G401 (cell line): ENCODE data around the gene DUSP9. TPM values are rescaled to one million over a fixed set of nuclear protein-coding genes. Genes with fewer than 3 reads are reported as not detected.
A peak's percentile ranks its signal among the peaks of the same experiment; 100 is the strongest.
"Not testable (repeated sequence)": the region's sequence is repeated elsewhere in the genome, so short reads cannot be mapped to it uniquely, and the experiment has no call there.

Experiments used
- DNase-seq: peaks from one replicate; pipeline ENCODE4 v3.0.0-alpha.2; 2015; ENCODE audit warnings: low spot score
- in situ Hi-C: cut with HindIII; loops from 2 replicates; pipeline ENCODE4 v1.10.0; 2016; ENCODE audit warnings: low sequenced_read_pairs, mixed read lengths
- total RNA-seq: library from RNA; depleted of rRNA; stranded (reverse); fragments of >200 nt; shearing (Covaris generic); gene quantifications from 2 replicates; pipeline ENCODE4 v1.2.3, GENCODE V29; 2014; rRNA removed

DUSP9 gene
- 0.20 and 2.5 TPM in 2 replicates for total RNA-seq

- DNase-seq = no peak
- in situ Hi-C loops = no loop called here
These were observed at the start of gene DUSP9 for GRCh38 chrX:153646620-153647373. DUSP9 (plus strand) TSS chrX:153647203; CDS start chrX:153647954, 751 bp downstream.

GRCh38 chrX:153598541-153599191 lies 48.3 kb upstream of the DUSP9 start, which contains the start of gene CCNQ:
CCNQ (minus strand) TSS chrX:153599139; CDS start chrX:153599073, 66 bp downstream.
- in situ Hi-C loops = no loop called here
- DNase-seq = no peak

- in situ Hi-C loops = no loop called here
These were observed 47.6 kb upstream of the DUSP9 start for GRCh38 chrX:153599192-153600031.

GRCh38 chrX:153600032-153600373 lies 47.0 kb upstream of the DUSP9 start:
- in situ Hi-C loops = no loop called here
- peak; percentile 26 for DNase-seq

More at GRCh38 chrX:153599192-153600031, 47.6 kb upstream of the DUSP9 start:
- peak; percentile 80 for DNase-seq

GRCh38 chrX:153600921-153601320 lies 46.1 kb upstream of the DUSP9 start:
- in situ Hi-C loops = no loop called here
- no peak for DNase-seq

GRCh38 chrX:153601511-153602110 lies 45.4 kb upstream of the DUSP9 start:
- in situ Hi-C loops = no loop called here

DNA sequence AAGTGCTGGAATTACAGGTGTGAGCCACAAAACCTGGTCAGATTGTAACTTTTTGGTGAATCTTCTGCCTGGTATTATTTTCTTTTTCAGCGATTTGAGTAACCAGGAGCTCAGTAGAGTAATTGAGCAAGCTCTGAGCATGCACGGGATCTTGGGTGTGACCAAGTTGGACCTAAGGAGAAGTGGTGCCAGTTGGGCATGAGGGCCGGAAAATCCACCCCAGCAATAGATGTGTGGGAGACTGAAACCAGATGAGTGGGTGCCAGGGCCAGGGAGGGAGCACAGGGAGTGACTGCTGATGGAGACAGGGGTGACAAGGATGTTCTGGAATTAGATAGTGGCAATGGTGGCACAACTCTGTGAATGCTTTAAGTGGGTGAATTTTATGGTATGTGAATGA lies 44.4 kb upstream of the DUSP9 start:
- in situ Hi-C loops = no loop called here
- DNase-seq = no peak

More at GRCh38 chrX:153601511-153602110, 45.4 kb upstream of the DUSP9 start:
- no peak for DNase-seq

- no peak for DNase-seq
- in situ Hi-C loops = no loop called here
These were observed 43.8 kb upstream of the DUSP9 start for GRCh38 chrX:153603131-153603656.

DNA sequence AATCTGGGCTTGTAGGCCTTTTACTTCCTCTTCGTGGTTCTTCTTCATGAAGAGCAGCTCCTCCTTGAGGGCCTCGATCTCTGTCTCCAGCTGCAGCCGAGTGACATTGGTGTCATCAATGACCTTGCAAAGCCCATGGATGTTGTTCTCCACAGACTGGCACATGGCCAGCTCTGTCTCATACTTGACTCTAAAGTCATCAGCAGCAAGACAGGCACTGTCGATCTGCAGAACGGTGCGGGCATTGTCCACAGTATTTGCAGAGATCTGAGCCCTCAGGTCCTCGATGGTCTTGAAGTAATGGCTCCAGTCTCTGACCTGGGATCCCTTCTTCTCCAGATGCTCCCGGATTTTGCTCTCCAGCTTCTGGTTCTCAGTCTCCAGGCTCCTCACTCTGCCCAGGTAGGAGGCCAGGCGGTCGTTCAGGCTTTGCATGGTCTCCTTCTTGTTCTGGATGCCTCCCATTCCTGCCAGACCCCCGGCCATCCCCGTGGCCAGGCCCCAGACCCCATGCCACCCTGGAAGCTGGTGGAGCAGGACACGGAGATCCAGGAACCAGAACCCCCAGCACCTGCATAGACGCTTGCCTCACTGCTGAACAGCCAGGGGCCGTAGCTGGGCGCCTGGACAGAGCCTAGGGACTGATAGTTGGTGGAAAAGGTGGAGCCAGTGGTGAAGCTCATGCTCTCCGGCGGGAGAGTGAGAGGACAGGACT lies 42.2 kb upstream of the DUSP9 start:
- DNase-seq, in situ Hi-C loops: not testable (repeated sequence)

DNA sequence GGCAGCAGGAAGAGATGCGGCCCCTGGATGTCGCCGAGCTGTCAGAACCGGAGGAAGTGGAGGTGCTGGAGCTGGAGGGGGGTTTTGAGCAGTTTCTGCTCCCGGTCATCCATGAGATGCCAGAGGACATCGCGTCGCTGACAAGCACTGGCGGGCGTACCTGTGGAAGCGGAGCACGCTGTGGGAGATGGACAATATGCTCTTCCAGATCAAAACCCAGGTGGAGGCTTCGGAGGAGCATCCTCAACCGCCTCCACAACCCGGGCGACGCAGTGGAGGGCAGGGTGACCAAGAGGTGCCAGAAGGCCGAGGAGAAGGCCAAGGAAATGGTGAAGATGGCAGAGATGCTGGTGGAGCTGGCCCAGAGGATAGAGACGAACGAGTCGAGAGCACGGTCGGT lies 40.5 kb upstream of the DUSP9 start:
- in situ Hi-C loops = no loop called here

DNA sequence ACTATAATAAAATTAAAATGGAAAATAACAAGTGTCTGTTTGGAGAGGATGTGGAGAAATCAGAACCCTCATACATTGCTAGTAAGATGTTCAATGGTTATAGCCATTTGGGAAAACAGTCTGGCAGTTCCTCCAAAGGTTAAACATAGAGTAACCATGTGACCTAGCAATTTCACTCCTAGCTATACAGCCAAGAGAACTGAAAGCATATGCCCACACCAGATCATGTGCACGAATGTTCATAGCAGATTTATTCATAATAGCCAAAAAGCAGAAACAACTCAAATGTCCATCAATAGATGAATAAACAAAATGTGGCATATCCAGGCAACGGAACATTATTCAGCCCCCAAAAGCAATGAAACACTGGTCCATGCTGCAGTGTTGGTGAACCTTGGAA lies 38.6 kb upstream of the DUSP9 start:
- DNase-seq = no peak
- in situ Hi-C loops = no loop called here

More for the DNA sequence above, 40.5 kb upstream of the DUSP9 start:
- no peak for DNase-seq

GRCh38 chrX:153608806-153609205 lies 38.2 kb upstream of the DUSP9 start:
- no peak for DNase-seq
- in situ Hi-C loops = no loop called here

DNA sequence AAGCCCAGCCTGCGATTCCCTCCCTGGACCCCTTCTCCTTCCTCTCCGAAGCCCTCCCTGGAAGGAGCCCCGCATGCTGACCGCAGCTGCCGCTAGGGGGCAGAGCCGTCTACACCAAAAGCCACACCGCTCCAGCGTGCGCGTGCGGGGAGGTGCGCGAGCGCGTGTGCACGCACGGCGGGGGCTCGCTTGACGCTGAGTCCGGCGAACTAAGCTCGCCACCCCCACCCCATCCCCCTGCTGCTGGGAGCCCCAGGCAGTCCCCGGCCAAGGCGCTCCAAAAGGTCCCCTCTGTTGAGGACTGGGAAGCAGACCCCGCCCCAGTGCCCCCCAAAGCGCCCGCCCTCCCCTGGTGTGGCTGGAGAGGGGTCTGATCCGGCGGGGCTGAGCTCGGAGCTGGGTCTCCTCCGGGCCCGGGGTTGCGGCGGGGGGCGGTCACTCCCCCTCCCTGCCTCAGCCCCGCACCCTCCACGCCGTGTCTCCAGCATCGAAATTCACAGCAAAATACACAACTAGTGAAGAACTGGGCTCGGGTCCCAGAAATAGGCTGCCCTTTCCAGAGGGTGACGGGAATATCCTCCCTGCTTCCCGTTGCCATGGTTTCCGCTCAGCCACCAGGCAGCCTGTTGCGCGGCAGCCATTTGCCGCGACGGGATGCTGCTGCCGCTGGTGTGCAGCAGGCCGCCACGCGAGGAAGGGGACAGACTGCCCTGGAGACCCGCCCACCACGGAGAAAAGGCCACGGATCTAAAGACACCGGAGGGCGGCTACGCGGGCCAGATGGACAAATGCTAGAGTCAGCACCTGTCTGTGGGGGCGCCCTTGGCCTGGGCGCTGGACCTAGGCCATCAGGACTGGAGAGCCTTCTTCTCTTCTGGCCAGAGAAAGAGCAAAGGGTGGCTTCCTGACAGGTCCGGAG lies 36.8 kb upstream of the DUSP9 start:
- in situ Hi-C loops = no loop called here
- peak; percentile 77 for DNase-seq

- in situ Hi-C loops = no loop called here
- no peak for DNase-seq
These were observed 36.2 kb upstream of the DUSP9 start for GRCh38 chrX:153610836-153611213.

DNA sequence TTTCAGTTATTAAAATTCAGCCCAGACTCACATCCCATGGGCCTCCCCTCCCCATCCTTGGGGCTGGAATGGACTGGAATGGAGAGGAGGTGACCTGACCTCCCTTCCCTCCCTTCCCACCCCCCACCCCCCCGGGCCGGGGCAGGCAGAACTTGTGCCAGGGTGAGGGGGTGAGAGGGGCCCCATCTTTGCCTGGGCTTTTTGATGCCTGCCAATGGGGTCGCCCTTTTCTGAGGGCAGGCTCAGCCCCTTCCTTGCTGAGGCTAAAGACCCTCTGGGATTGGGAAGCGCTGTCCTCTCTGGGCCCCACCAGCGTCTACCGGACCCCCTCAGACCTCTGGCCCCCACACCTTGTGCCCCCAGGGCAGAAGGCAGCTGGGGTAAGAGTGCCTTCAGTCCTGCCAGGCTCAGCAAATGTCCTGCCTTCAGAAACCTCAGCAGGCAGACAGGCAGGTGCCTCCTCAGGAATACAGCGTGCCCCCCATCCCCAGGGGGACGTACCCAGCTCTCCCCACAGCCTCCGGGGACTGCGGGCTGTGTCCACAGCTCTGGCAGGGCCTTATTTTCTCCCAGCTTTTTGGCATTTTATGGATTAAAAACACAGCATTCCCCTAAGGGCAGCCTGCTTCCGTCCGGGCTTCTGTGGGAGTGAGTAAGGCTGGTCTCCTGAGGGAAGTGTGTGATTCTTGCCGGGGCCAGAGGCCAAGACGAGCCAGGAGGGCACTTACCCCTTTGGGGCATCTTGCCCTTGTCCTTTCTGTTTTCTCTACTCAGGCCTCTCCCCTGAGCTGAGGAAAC lies 35.5 kb upstream of the DUSP9 start:
- no peak for DNase-seq
- in situ Hi-C loops = no loop called here

DNA sequence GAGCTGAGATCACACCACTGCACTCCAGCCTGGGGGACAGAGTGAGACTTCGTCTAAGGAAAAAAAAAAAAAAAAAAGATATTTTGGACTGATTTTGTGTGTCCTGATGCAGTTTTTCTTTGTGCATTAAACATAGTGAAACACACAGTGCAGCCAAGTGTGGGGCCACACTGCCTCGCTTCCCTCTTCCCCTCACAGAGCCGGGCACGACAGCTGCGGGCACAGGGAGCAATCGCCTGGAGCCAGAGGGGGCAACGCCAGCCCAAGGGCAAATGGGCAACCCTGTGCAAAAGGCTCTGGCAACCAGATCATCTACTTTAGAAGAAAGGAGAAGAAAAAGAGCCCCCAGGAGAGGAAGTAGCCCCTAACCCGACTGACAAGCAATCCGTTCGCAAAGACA lies 34.6 kb upstream of the DUSP9 start:
- in situ Hi-C loops = no loop called here
- no peak for DNase-seq

- in situ Hi-C loops = no loop called here
- no peak for DNase-seq
These were observed 32.2 kb upstream of the DUSP9 start for GRCh38 chrX:153614818-153615217.
